ENCODE results near the gene SLC38A8.

SLC38A8 gene

GRCh38 chr16:84014570-84015327 lies 27.8 kb downstream of the SLC38A8 start:
- no peak overlapping the region for H3K27ac ChIP-seq (ENCODE audit: low read depth, low read length)

GRCh38 chr16:84013787-84014569 lies 28.6 kb downstream of the SLC38A8 start:
- Histone ChIP-seq H3K27ac (ENCODE audit: low read depth, low read length) (no peak overlapping the region), H3K4me1 (ENCODE audit: control insufficient read depth, insufficient read depth, low read length) (no peaks in the 10 kb centered on the region), H3K4me3 (ENCODE audit: low read length) (no peak overlapping the region), H3K27me3 (ENCODE audit: control insufficient read depth, insufficient read depth, low read length) (peaks cover 3% of the 10 kb centered on the region), H3K9ac (ENCODE audit: low read length) (no peak overlapping the region), H3K36me3 (ENCODE audit: control insufficient read depth, insufficient read depth, low read length) (no peaks in the 10 kb centered on the region)

More at GRCh38 chr16:84014570-84015327, 27.8 kb downstream of the SLC38A8 start:
- H3K4me3 ChIP-seq (ENCODE audit: low read length): no peak overlapping the region
- H3K27me3 ChIP-seq (ENCODE audit: control insufficient read depth, insufficient read depth, low read length): peaks cover 3% of the 10 kb centered on the region
- no peaks in the 10 kb centered on the region for H3K36me3 ChIP-seq (ENCODE audit: control insufficient read depth, insufficient read depth, low read length)
- H3K4me1 ChIP-seq (ENCODE audit: control insufficient read depth, insufficient read depth, low read length): no peaks in the 10 kb centered on the region
- H3K9ac ChIP-seq (ENCODE audit: low read length): no peak overlapping the region

- Histone ChIP-seq H3K9ac (ENCODE audit: low read length) (no peak overlapping the region), H3K4me1 (ENCODE audit: control insufficient read depth, insufficient read depth, low read length) (no peaks in the 10 kb centered on the region), H3K27me3 (ENCODE audit: control insufficient read depth, insufficient read depth, low read length) (peaks cover 8% of the 10 kb centered on the region)
These were observed 33.3 kb downstream of the SLC38A8 start for GRCh38 chr16:84009282-84009681.

GRCh38 chr16:84007965-84008364 lies 34.6 kb downstream of the SLC38A8 start:
- no peak overlapping the region for H3K4me3 ChIP-seq (ENCODE audit: low read length)
- H3K27ac ChIP-seq (ENCODE audit: low read depth, low read length): no peak overlapping the region
- H3K36me3 ChIP-seq (ENCODE audit: control insufficient read depth, insufficient read depth, low read length): no peaks in the 10 kb centered on the region
- H3K4me1 ChIP-seq (ENCODE audit: control insufficient read depth, insufficient read depth, low read length): no peaks in the 10 kb centered on the region
- H3K27me3 ChIP-seq (ENCODE audit: control insufficient read depth, insufficient read depth, low read length): peaks cover 5% of the 10 kb centered on the region
- no peak overlapping the region for H3K9ac ChIP-seq (ENCODE audit: low read length)

More at GRCh38 chr16:84009282-84009681, 33.3 kb downstream of the SLC38A8 start:
- H3K36me3 ChIP-seq (ENCODE audit: control insufficient read depth, insufficient read depth, low read length): no peaks in the 10 kb centered on the region
- no peak overlapping the region for H3K27ac ChIP-seq (ENCODE audit: low read depth, low read length)
- H3K4me3 ChIP-seq (ENCODE audit: low read length): no peak overlapping the region

GRCh38 chr16:84007520-84007919 lies 35.1 kb downstream of the SLC38A8 start:
- Histone ChIP-seq H3K9ac (ENCODE audit: low read length) (no peak overlapping the region), H3K27ac (ENCODE audit: low read depth, low read length) (no peak overlapping the region), H3K4me1 (ENCODE audit: control insufficient read depth, insufficient read depth, low read length) (no peaks in the 10 kb centered on the region), H3K36me3 (ENCODE audit: control insufficient read depth, insufficient read depth, low read length) (no peaks in the 10 kb centered on the region), H3K27me3 (ENCODE audit: control insufficient read depth, insufficient read depth, low read length) (peaks cover 5% of the 10 kb centered on the region), H3K4me3 (ENCODE audit: low read length) (no peak overlapping the region)

GRCh38 chr16:84005391-84005790 lies 37.2 kb downstream of the SLC38A8 start:
- Histone ChIP-seq H3K4me3 (ENCODE audit: low read length) (no peak overlapping the region), H3K9ac (ENCODE audit: low read length) (no peak overlapping the region), H3K36me3 (ENCODE audit: control insufficient read depth, insufficient read depth, low read length) (no peaks in the 10 kb centered on the region), H3K4me1 (ENCODE audit: control insufficient read depth, insufficient read depth, low read length) (no peaks in the 10 kb centered on the region), H3K27ac (ENCODE audit: low read depth, low read length) (no peak overlapping the region), H3K27me3 (ENCODE audit: control insufficient read depth, insufficient read depth, low read length) (peaks cover 5% of the 10 kb centered on the region)

- Histone ChIP-seq H3K27me3 (ENCODE audit: control insufficient read depth, insufficient read depth, low read length) (peaks cover 5% of the 10 kb centered on the region), H3K36me3 (ENCODE audit: control insufficient read depth, insufficient read depth, low read length) (no peaks in the 10 kb centered on the region), H3K4me3 (ENCODE audit: low read length) (no peak overlapping the region), H3K9ac (ENCODE audit: low read length) (no peak overlapping the region), H3K27ac (ENCODE audit: low read depth, low read length) (no peak overlapping the region), H3K4me1 (ENCODE audit: control insufficient read depth, insufficient read depth, low read length) (no peaks in the 10 kb centered on the region)
These were observed 38.2 kb downstream of the SLC38A8 start for GRCh38 chr16:84004442-84004841.

- Histone ChIP-seq H3K27me3 (ENCODE audit: control insufficient read depth, insufficient read depth, low read length) (peaks cover 5% of the 10 kb centered on the region), H3K4me3 (ENCODE audit: low read length) (no peak overlapping the region), H3K27ac (ENCODE audit: low read depth, low read length) (no peak overlapping the region), H3K9ac (ENCODE audit: low read length) (no peak overlapping the region), H3K4me1 (ENCODE audit: control insufficient read depth, insufficient read depth, low read length) (no peaks in the 10 kb centered on the region), H3K36me3 (ENCODE audit: control insufficient read depth, insufficient read depth, low read length) (no peaks in the 10 kb centered on the region)
These were observed 39.6 kb downstream of the SLC38A8 start for GRCh38 chr16:84003038-84003437.

- H3K36me3 ChIP-seq (ENCODE audit: control insufficient read depth, insufficient read depth, low read length): no peaks in the 10 kb centered on the region
- H3K4me1 ChIP-seq (ENCODE audit: control insufficient read depth, insufficient read depth, low read length): no peaks in the 10 kb centered on the region
- peaks cover 3% of the 10 kb centered on the region for H3K27me3 ChIP-seq (ENCODE audit: control insufficient read depth, insufficient read depth, low read length)
- H3K27ac ChIP-seq (ENCODE audit: low read depth, low read length): no peak overlapping the region
- no peak overlapping the region for H3K4me3 ChIP-seq (ENCODE audit: low read length)
- H3K9ac ChIP-seq (ENCODE audit: low read length): no peak overlapping the region
These were observed 40.9 kb downstream of the SLC38A8 start for GRCh38 chr16:84001726-84002125.

- Histone ChIP-seq H3K27me3 (ENCODE audit: control insufficient read depth, insufficient read depth, low read length) (peaks cover under 1% of the 10 kb centered on the region), H3K4me3 (ENCODE audit: low read length) (no peak overlapping the region), H3K36me3 (ENCODE audit: control insufficient read depth, insufficient read depth, low read length) (no peaks in the 10 kb centered on the region), H3K27ac (ENCODE audit: low read depth, low read length) (no peak overlapping the region), H3K9ac (ENCODE audit: low read length) (no peak overlapping the region), H3K4me1 (ENCODE audit: control insufficient read depth, insufficient read depth, low read length) (no peaks in the 10 kb centered on the region)
These were observed 41.5 kb downstream of the SLC38A8 start for GRCh38 chr16:84000989-84001642.

GRCh38 chr16:83998091-83998490 lies 44.5 kb downstream of the SLC38A8 start:
- H3K36me3 ChIP-seq (ENCODE audit: control insufficient read depth, insufficient read depth, low read length): no peaks in the 10 kb centered on the region
- no peaks in the 10 kb centered on the region for H3K4me1 ChIP-seq (ENCODE audit: control insufficient read depth, insufficient read depth, low read length)
- no peak overlapping the region for H3K27ac ChIP-seq (ENCODE audit: low read depth, low read length)
- no peak overlapping the region for H3K4me3 ChIP-seq (ENCODE audit: low read length)
- no peaks in the 10 kb centered on the region for H3K27me3 ChIP-seq (ENCODE audit: control insufficient read depth, insufficient read depth, low read length)
- H3K9ac ChIP-seq (ENCODE audit: low read length): no peak overlapping the region

- H3K4me1 ChIP-seq (ENCODE audit: control insufficient read depth, insufficient read depth, low read length): no peaks in the 10 kb centered on the region
- no peak overlapping the region for H3K27ac ChIP-seq (ENCODE audit: low read depth, low read length)
- H3K9ac ChIP-seq (ENCODE audit: low read length): no peak overlapping the region
- H3K4me3 ChIP-seq (ENCODE audit: low read length): no peak overlapping the region
- no peaks in the 10 kb centered on the region for H3K36me3 ChIP-seq (ENCODE audit: control insufficient read depth, insufficient read depth, low read length)
- H3K27me3 ChIP-seq (ENCODE audit: control insufficient read depth, insufficient read depth, low read length): no peaks in the 10 kb centered on the region
These were observed 45.9 kb downstream of the SLC38A8 start for GRCh38 chr16:83996481-83997252.
